Duodenal mucosa (tissue), 2 donors: ENCODE measurements around the gene ATL1.
"Not testable (repeated sequence)": the region's sequence is repeated elsewhere in the genome, so short reads cannot be mapped to it uniquely, and the experiment has no call there.

ENCODE experiments used
- H3K27ac ChIP-seq: one replicate; pipeline ENCODE4 v1.7.0; 2013; ENCODE audit warnings: low read depth, low read length
- H3K27me3 ChIP-seq, 2 donors: one replicate each; pipeline ENCODE4 v1.7.0; 2013; ENCODE audit warnings: low read length in 2 of 2, control low read depth in 1 of 2; ENCODE audit not compliant: insufficient read depth in 2 of 2, control insufficient read depth in 1 of 2
- H3K36me3 ChIP-seq, 2 donors: one replicate each; pipeline ENCODE4 v1.7.0; 2013; ENCODE audit warnings: low read length in 2 of 2, control low read depth in 1 of 2; ENCODE audit not compliant: insufficient read depth in 2 of 2, control insufficient read depth in 1 of 2
- H3K4me1 ChIP-seq, 2 donors: one replicate each; pipeline ENCODE4 v1.7.0; 2013; ENCODE audit warnings: low read length in 2 of 2, control low read depth in 1 of 2; ENCODE audit not compliant: insufficient read depth in 2 of 2, control insufficient read depth in 1 of 2
- H3K4me3 ChIP-seq, 2 donors: one replicate each; pipeline ENCODE4 v1.7.0; 2013; ENCODE audit warnings: low read length in 2 of 2, low read depth in 1 of 2
- H3K9ac ChIP-seq, 2 donors: one replicate each; pipeline ENCODE4 v1.7.0; 2013; ENCODE audit warnings: low read length in 2 of 2, low read depth in 1 of 2
- H3K9me3 ChIP-seq, 2 donors: one replicate each; pipeline ENCODE4 v1.7.0; 2013; ENCODE audit warnings: low read length in 2 of 2, control low read depth in 1 of 2; ENCODE audit not compliant: control insufficient read depth in 1 of 2

The ATL1 gene

DNA sequence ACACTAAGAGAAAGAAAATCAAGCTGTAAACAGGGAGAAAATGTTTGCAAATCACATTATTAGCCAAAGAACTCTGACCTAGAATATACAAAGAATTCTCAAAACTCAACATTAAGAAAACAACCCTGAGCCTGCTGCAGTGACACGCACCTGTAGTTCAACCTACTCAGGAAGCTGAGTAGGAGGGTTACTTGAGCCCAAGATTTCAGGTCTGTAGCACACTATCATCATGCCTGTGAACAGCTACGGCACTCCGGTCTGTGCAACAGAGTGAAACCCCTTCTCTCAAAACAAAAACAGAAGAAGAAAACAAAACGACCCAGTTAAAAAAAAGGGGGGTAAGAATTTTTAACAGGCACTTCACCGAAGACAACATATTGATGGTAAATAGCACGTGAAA is 87.3 kb downstream of the ATL1 start:
- Histone ChIP-seq H3K36me3 (peaks cover 0 to 6% of the 10 kb centered on the region in 2 donors), H3K9me3 (no peaks in the 10 kb centered on the region), H3K9ac (no peak overlapping the region), H3K4me1 (no peaks in the 10 kb centered on the region), H3K27ac (no peak overlapping the region), H3K4me3 (no peak overlapping the region), H3K27me3 (no peaks in the 10 kb centered on the region)

DNA sequence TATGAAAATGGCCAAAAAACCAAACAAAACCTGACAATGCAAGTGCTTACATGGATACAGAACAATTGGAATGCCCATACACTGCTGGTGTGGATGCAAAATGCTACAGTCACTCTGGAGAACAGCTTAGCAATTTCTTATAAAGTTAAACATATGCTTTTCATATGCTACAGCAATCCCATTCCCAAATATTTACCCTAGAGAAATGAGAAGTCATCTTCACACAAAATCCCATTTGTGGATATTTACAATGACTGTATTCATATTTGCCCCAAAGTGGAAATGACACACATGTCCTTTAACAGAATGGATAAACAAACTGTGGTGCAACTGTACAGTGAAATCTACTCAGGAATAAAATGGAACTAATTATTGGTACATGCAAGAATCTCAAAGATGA is 87.8 kb downstream of the ATL1 start:
- no peaks in the 10 kb centered on the region for H3K9me3 ChIP-seq
- H3K4me1 ChIP-seq, result no peaks in the 10 kb centered on the region
- H3K9ac ChIP-seq, result no peak overlapping the region
- H3K36me3 ChIP-seq, result peaks cover 0 to 6% of the 10 kb centered on the region in 2 donors
- no peaks in the 10 kb centered on the region for H3K27me3 ChIP-seq
- H3K27ac ChIP-seq, result no peak overlapping the region
- H3K4me3 ChIP-seq, result no peak overlapping the region

DNA sequence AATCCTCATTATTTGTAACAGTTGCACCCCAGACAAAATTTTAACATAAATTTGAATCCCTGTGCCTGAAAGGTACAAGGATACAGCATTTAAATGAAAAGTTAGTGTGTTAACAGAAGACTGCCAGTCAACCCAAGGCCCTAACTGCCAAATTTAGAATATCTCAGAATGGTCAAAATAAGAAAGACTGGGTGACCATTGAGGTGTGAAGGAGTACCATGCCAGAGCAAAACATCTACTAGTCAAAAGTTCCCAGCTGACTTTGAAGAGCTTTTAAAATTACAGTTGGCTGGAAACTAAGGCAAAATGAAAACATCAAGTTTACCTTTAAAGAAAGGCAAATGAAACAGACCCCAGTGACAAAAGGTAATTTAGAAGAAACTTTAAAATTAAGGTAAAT is 89.7 kb downstream of the ATL1 start:
- Histone ChIP-seq H3K27me3 (no peaks in the 10 kb centered on the region), H3K9ac (no peak overlapping the region), H3K27ac (no peak overlapping the region), H3K4me1 (no peaks in the 10 kb centered on the region), H3K36me3 (peaks cover 0 to 3% of the 10 kb centered on the region in 2 donors), H3K4me3 (no peak overlapping the region), H3K9me3 (no peaks in the 10 kb centered on the region)

DNA sequence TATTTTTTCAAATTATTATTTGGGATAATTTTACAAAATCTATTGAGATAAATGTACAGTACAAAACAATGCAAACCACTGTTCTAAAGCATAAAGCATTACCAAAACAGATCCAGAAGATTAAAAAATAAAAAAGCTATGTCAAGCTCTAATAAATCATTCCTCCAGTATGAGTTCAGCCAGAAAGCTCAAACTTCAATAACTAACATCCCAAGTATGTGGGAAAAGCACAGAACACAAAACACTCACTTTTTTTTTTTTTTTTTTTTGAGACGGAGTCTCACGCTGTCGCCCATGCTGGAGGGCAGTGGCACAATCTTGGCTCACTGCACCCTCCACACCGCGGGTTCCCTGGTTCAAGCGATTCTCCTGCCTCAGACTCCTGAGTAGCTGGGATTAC is 96.8 kb downstream of the ATL1 start:
- Histone ChIP-seq H3K36me3 (peaks cover 0 to 7% of the 10 kb centered on the region in 2 donors), H3K9me3 (no peaks in the 10 kb centered on the region), H3K4me3 (no peak overlapping the region), H3K9ac (no peak overlapping the region), H3K27ac (no peak overlapping the region), H3K4me1 (peaks cover 4 to 17% of the 10 kb centered on the region in 2 donors), H3K27me3 (no peaks in the 10 kb centered on the region)

DNA sequence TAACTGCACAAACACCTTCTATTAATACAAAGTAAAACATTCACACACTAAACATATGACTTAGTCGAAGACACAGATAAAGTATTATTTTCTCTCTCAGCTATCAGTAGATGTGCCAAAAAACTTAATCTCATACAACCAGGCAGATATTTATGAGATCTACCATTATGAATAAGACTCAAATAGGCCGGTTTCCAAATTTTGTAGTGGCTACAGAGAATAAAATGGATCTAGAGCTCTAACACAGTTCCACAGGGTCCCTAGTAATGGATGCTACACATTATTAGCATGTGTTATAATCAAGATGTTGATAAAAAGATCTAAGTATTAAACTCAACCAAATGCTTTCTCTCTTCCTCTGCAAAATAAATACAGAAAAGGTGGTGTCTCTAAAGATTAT is 97.8 kb downstream of the ATL1 start:
- Histone ChIP-seq H3K9me3 (no peaks in the 10 kb centered on the region), H3K36me3 (peaks cover 0 to 7% of the 10 kb centered on the region in 2 donors), H3K4me1 (peaks cover 4 to 17% of the 10 kb centered on the region in 2 donors), H3K27me3 (no peaks in the 10 kb centered on the region), H3K27ac (no peak overlapping the region), H3K9ac (no peak overlapping the region), H3K4me3 (no peak overlapping the region)

DNA sequence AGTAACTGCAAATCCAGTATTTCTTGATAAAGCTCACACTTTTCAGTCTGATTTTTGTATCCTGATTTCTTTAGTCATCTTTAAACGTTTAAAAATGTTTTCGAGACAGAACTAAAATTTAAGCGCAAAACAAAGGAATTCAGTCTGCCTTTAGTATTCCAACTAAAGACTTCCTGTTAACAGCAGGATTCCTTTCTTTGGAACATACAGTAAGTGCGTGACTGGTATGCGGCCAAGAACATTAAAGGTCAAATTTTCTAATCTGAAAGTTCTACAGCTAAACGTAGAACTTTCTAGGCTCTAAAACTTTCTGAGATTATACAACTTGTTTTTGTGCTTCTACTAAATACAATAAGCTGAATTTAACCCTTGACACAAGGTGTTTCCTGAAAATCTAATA is 98.3 kb downstream of the ATL1 start:
- no peaks in the 10 kb centered on the region for H3K27me3 ChIP-seq
- H3K4me1 ChIP-seq, result peaks cover 4 to 17% of the 10 kb centered on the region in 2 donors
- peak overlapping the region; percentile 52 for H3K27ac ChIP-seq
- no peaks in the 10 kb centered on the region for H3K9me3 ChIP-seq
- H3K36me3 ChIP-seq, result peaks cover 0 to 7% of the 10 kb centered on the region in 2 donors
- no peak overlapping the region for H3K9ac ChIP-seq
- no peak overlapping the region for H3K4me3 ChIP-seq

DNA sequence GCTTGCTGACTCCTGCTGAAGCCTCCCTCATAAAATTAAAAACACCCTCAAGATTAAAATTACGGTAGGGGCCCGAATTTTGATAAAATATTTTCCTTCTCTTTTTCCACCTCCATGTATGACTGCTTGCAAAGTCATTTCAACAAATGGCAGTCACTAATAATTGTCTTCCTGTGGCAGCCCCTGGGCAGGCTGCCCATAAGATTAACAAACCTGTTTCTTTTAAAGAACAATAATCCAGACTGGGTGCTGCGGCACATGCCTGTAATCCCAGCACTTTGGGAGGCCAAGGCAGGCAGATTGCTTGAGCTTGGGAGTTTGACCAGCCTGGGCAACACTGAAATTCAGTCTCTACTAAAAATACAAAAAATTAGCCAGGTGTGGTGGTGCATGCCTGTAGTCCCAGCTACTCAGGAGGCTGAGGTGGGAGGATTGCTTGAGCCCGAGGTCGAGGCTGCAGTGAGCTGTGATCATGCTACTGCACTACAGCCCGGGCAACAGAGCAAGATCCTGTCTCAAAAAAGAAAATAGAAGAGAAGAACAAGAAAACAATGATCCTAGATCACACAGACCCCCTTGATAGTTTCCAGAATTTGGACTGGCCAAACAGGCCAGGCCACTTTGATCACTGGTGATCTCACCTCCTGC is 99.5 kb downstream of the ATL1 start:
- Histone ChIP-seq H3K9ac (no peak overlapping the region), H3K4me1 (peaks cover 4 to 17% of the 10 kb centered on the region in 2 donors), H3K36me3 (peaks cover 0 to 7% of the 10 kb centered on the region in 2 donors), H3K27ac (no peak overlapping the region), H3K27me3 (no peaks in the 10 kb centered on the region), H3K9me3 (no peaks in the 10 kb centered on the region), H3K4me3 (no peak overlapping the region)

DNA sequence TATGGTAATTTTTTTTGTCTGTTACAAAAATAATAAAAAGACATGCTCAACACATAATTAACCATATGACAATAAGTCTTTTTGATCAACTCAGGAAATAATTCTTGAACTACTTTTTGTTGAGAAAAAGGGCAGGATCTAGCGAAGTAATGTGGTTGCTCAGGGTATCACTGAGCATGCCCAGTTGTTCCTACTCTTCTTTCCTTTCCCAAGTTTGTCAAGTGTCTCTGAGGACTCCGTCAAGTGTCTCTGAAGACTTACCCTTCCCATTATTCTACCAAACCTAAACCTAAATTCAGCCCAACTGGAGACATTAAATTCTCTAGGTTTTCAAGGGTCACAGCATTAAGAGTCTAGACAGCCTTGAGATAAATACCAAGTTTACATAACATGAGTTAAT is 104.6 kb downstream of the ATL1 start:
- peaks cover 0 to 12% of the 10 kb centered on the region in 2 donors for H3K36me3 ChIP-seq
- not testable (repeated sequence) for H3K4me3 ChIP-seq, H3K4me1 ChIP-seq, H3K27ac ChIP-seq, H3K9me3 ChIP-seq, H3K27me3 ChIP-seq, H3K9ac ChIP-seq

DNA sequence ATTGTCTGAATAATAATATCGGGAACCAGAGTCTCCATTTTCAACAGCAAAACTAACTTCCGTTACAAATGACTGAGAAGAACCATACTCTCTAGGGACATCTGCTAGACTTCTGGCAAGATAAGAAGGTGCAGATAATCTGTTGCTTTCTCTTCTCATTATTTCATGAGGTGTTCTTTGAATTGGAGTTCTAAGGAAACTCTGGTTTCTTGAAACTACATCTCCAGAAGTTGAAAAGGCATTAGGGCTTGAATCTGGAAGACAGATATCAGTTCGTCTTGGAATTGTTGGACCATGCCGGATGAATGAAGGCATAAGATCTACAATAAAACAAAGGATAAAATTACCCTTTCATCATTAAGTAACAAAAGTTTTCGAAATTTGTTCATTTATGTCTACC is 105.4 kb downstream of the ATL1 start:
- not testable (repeated sequence) for H3K9ac ChIP-seq, H3K27me3 ChIP-seq, H3K4me1 ChIP-seq, H3K4me3 ChIP-seq, H3K27ac ChIP-seq, H3K9me3 ChIP-seq
- peaks cover 0 to 12% of the 10 kb centered on the region in 2 donors for H3K36me3 ChIP-seq

DNA sequence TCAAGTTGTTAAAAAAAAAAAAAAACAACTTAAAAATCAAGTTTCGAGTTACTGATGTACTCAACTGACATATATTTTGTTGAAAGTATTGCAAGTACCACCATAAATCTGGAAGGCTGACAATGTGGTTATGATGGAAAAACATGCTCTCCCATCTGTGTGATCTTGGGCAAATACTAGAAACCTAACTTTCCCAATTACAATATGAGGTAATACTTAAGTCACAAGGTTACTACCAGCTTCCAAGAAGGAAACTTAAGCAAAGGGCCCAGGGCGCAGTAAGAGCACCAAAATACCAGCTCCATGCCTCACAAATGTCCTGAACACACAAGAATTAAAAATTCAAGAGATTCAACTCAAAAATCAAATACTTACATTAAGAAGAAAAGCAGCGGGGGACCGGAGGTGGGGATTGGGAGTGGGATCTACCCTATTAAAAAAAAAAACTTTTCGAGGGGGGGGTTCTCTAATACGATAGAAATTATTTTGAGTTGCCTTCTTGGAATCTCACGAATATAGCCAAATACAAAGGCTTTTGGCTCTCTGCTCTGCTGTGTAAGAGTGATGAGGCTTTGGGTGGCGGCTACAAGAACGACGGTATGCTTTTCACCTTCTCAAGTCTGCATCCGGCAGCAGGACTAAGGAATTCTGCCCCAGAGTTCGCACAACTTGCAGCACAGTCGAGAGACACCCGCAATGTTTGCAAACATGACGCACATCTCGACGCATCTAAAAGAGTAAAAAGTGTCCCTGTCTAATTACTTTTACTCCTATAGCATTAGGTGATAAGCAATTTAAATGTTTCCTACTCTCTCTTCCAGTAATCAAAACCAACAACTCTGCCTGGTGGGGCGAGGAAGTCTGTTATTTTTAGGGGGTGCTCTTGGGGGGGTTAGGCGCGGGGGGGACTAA is 107.1 kb downstream of the ATL1 start:
- peaks cover 5 to 8% of the 10 kb centered on the region in 2 donors for H3K4me1 ChIP-seq

More for the DNA sequence above, 107.1 kb downstream of the ATL1 start:
- peaks cover 0 to 4% of the 10 kb centered on the region in 2 donors for H3K36me3 ChIP-seq
- H3K27ac ChIP-seq, result peak overlapping the region; percentile 89
- H3K9me3 ChIP-seq, result no peaks in the 10 kb centered on the region
- no peaks in the 10 kb centered on the region for H3K27me3 ChIP-seq
- peak overlapping the region; percentile 80 to 90 for H3K4me3 ChIP-seq
- peak overlapping the region; percentile 77 to 82 for H3K9ac ChIP-seq
